Frontal cortex (tissue), 4 donors: ENCODE data around the gene EYS. TPM values are rescaled to one million over a fixed set of nuclear protein-coding genes. Genes with fewer than 3 reads are reported as not detected.
"Not testable (repeated sequence)": the region's sequence is repeated elsewhere in the genome, so short reads cannot be mapped to it uniquely, and the experiment has no call there.

Experiments used
- DNase-seq, 2 donors: peaks; one replicate each; pipeline ENCODE4 v3.0.0; 2012; ENCODE audit warnings: low spot score in 2 of 2
- FAIRE-seq: peaks from 2 replicates; lab custom pipeline; 2012; peaks lifted over from hg19 to GRCh38; lab: Jason Lieb, UNC
- total RNA-seq: library from RNA; depleted of rRNA; stranded (reverse); fragments of >200 nt; gene quantifications from one replicate; pipeline ENCODE4 v1.2.3, GENCODE V29; 2014
- donor health status: control.
- donor health status: control.
- donor health status: control.

The EYS gene
- total RNA-seq, 1 donor from 2014 or later, result 2.0 TPM

DNA sequence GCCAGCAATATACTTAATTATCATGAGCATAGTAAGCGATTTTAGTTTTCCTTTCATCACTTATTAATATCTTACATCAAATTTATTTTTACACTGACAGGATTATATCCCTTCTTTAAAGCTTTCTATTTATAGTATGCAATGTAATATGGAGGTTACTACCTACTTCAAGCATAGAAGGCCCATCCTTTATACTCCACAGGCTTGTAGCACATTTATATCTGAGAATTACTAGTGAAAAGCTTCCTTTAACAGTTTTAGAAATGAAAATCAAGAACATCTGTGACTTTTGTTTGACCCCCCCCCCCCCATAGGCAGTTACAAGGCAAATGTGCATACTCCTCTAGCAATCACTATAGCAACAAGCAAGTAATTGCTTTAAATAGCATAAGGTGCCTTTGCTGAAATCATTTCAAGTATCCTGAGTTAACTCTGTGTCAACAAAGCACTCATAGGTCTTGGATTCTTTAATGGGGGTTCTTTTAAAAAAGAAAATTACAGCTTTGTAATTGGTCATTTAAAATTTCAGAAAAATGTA is 1153.7 kb downstream of the EYS start:
- FAIRE-seq (no peak), DNase-seq (no peak)

DNA sequence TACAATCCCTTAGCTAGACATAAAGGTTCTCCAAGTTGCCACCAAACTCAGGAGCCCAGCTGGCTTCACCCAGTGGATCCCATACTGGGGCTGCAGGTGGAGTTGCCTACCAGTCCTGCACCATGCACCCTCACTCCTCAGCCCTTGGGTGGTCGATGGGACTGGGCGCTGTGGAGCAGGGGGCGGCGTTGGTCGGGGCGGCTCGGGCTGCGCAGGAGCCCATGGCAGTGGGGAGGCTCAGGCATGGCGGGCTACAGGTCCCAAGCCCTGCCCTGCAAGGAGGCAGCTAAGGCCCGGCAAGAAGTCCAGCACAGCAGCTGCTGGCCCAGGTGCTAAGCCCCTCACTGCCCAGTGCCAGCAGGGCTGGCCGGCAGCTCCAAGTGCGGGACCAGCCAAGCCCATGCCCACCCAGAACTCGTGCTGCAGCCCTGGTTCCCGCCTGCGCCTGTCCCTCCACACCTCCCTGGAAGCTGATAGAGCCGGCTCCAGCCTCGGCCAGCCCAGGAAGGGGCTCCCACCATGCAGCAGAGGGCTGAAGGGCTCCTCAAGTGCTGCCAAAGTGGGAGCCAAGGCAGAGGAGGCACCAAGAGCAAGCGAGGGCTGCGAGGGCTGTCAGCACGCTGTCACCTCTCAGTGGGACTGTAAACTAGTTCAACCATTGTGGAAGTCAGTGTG is 1159.3 kb downstream of the EYS start:
- DNase-seq, result no peak
- no peak for FAIRE-seq

DNA sequence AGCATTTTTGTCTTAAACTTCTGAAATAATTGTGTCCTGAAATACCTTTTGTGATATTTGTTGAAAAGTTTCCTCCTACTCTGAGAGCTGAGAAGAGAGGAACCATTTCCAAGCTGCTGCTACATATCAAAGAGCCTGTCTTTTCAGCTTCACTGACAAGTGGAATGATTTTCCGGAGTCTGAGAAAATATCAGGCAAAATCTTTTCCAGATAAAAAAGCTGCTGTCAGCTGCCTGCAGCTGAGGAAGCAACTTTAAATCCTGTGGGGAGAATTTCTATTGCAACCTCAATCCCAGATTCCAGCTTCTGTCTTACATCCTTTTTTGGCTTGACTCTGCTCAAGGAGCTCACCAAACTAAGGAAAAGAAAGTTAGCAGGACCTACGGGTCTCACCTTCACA is 1167.1 kb downstream of the EYS start:
- DNase-seq (no peak), FAIRE-seq (no peak)

DNA sequence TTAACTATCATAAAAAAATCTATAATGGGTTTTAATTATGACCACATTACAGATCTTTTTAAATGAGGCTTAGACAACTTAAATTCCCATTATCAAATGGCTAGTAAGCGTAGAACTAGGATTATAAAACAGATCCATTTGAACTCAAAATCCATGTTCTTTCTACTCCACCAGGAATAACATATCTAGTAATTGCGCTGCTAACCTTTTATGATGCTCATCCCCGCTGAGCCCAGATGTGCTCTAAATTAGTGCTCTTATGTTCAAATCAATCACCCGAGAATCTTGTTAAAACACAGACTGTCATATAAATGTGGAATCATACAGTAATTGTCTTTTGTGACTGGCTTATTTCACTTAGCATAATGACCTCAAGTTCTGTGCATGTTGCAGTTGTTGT is 1168.3 kb downstream of the EYS start:
- FAIRE-seq (no peak), DNase-seq (no peak)

DNA sequence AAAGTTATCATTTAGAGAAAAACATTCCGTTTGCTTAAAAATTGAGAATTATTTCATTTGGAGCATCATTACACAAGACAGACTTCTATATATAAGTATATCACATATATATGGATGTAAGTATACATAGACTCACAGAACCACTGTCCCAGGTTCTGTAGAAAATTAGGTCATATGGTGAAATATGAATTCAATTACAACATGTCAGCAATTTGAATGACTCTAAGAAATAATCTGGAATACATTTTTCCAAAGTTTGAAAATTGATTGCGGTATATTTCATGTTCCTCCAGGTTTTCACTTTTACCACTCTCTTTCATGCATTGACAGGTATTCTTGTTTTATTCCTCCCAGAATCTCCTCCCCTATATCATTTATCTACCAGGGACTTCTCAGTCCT is 1179.1 kb downstream of the EYS start:
- no peak for FAIRE-seq
- DNase-seq, result no peak

DNA sequence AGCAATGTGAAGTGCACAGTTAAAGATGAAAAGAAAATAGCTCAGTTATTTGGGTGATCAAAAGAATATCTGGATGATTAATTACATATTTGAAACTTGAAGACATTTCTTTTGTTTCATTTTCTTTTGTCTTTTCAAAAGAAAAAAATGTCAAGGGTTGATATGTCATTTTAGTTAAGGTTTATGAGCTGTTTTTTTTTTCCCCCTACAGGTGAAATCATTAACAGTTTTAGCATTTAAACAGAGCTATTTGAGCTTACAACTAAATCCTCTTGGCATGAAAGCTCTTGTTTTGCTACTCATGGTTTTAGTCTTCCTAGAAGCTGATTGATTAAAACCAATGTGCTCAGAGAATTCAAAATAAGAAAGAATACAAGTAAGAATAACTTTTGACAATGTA is 1184.2 kb downstream of the EYS start:
- FAIRE-seq (no peak), DNase-seq (no peak)

DNA sequence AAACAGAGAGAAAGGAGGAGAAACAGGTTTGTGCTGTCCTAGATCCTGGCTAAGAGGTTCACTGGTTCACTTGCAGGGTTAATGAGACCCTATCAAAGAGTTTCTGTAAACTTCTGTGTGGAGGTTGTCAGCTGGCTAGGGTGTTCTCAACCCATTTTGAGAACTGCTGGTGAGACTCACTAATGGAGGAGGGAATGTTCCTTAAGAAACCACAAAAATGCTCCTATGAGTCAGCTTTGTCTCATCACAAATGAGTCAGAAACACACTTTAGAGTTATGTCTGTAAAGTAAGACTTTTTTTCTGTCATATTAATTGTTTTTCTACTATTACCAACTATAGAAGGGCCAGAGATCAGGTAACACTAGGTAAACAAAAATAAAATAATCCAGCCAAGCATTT is 1187.0 kb downstream of the EYS start:
- FAIRE-seq (no peak), DNase-seq (no peak)

DNA sequence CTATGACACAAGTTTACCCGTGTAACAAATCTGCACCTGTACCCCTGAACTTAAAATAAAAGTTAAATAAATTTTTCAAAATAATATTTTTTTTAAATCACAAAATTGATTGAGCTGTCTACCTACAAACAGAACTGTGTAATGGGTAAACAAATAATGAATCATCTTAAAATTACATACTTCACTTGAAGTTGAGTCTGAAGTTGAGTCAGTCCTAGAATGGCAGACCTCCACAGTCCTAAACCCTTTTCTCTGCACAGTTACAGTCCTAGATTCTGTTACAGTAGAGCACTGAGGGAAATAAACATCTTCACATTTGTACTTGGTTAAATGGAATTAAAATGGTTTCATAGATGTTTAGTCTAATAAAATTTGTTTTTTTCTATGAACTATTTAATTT is 1190.6 kb downstream of the EYS start:
- FAIRE-seq (no peak), DNase-seq (no peak)

DNA sequence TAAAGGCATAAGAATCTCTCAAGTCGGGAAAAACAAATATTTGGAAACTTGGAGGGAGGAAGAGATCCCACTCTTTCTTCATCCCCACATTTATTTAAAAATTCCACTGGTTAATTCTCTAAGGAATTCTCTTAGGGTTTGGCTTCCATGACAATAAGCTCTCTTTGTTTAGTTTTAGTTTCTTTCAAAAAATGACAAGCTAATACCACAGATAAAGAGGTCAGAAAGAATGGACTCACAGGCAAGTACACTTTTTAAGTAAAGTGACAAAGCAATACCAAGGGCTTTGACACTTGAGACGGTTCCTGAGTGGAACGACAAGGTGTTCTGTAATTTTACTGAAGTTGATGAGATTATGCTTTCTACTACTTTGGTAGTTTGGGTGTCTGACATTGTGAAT is 1199.4 kb downstream of the EYS start:
- FAIRE-seq (no peak), DNase-seq (no peak)

DNA sequence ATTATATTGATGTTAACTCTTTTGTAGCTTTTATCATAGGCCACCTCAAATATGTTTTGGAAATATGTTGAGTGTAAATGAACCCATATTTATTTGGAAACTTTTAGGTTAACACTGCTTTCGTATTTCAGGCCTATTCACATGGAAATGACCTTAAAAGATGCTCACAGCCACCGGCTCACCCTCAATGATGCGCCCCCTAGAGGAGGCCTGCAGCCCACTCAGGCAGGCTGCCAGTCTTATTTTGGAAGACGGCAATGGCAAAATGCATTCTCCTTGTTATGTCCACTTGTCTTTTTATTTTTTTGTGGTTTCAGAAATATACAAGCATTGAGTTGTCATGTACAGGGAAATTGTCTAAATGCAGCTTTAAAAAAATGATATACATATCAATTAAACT is 1201.7 kb downstream of the EYS start:
- DNase-seq, result no peak

DNA sequence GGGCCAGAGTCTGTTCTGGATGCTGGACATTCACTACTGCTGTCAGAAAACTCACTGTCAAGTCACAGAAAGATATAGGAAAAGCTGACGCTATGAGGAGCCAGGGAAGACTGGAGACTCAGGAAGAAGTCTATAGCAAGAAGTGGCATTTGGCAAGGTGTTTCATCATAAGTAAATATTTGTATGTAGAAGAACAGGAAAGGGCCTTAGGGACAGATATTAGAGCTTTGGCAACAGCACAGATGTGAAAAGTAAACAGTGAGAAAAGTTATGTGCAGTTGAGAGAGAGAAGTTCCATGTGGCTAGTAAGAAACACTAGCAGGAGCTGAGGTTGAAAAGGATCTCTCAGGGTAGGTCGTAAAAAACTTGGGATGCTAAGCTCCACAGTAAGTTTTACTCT is 1202.5 kb downstream of the EYS start:
- DNase-seq, result no peak
- no peak for FAIRE-seq

More for the DNA sequence above, 1201.7 kb downstream of the EYS start:
- FAIRE-seq, result no peak

DNA sequence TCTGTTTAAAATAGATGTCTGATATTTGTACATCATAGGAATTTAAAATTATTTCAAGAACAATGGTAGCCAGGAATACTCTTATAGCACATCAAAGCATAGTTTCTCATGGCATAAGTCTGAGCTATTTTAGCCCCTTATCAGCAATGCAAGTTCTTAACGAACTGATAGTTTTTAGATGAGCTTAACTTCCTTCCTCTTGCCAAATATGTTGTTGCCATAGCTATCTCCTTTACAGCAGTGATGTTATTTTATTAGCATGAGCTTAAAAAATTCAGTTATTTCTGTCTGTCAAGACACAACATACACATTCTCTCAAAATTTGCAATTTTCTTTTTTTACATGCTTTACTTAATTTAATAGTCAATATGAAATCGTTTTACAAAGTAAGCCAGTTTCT is 1204.2 kb downstream of the EYS start:
- DNase-seq (no peak), FAIRE-seq (no peak)

DNA sequence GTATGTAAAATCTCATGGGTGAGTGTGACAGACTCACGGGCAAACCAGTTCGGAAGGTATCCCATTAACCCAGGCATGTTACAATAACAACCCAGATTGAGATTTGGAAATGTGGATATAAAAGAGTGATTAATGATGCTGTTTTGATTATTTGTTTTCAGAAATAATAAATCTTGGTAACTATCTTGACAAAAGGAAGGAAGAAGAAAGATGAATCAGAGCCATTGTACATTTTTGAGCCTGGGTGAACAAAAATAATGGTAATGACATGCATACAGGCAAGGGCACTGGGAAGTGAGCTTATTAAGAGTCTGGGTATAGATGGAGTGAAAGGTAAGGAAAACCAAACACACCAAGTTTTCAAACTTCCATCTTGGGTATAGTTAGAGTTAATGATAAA is 1209.4 kb downstream of the EYS start:
- no peak for FAIRE-seq
- DNase-seq, result no peak

DNA sequence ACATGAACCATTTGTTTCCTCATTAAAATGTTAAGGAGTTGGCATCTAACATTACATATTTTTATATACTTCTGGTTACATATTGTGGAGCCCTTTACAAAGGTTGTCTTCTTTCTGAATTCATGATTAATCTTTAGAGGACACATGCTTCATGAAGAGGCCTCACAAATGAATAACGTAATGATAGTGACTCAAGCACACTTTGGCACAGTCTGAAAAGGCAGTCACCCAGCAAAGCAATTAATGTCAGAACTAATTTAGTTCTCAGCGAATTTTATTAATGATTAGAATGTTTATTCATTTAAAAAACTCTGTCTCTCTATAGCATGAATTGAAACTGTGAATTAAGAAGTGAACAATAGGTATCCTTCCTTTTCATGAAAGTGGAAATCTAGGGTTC is 1217.3 kb downstream of the EYS start:
- FAIRE-seq (no peak), DNase-seq (no peak)

DNA sequence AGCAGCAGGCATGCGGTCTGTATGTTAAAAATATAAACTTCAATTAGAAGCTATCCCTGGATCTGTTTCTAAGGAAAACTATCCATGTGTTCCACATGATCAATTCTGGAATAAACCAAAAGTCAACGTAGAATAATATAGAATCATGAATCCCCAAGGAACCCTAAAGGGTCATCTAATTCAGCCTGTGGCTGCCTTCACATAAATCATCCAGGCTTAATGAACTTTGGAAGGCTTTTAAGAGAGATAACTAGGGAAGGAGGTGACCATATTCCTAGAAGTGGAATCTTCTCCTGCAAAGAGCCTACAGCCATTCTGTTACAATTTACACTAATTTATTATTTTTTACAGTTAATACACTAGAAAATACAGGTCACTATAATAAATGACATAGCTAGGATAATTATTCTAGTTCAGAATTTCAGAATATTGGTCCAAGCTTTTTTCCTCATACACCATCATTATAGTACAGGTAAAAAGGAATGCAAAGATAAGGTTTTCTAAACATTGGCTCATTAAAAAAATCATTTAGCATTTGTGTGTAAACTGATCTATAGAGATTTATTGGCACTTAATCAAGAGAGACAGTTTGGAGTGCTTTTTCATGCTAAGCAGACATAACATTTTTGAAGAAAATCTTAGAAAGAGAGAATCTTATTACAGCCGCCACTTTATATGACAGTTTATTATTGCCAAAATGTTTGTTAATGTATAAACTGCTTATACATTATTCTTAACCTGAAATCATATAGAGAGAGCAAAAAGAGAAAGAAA is 1220.3 kb downstream of the EYS start:
- FAIRE-seq, result no peak
- no peak for DNase-seq

DNA sequence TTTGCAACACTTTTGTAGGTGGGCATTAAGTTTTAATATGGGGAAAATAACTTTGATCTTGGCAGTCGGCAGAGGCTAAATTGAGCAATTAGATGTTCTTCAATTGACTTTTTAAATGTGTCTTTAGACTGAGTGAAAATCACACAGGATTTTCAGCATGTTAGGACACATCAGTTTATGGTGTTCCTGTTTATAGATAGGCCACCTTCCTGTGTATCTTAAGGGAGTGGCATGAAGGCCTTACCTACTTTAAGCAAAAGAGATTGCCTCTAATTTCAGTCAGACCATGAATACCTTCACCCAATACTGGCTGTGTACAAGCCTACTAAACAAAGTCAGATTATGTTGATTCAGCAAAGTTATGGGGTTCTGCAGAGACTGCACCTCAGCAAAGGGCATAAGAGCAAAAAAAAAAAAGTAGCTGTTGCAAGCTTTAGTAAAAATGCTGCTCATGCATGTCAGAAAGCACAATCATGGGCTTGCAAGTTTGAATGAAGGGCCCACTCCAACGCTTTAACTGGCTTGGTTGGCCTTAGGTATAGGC is 1223.0 kb downstream of the EYS start:
- FAIRE-seq, result no peak

DNA sequence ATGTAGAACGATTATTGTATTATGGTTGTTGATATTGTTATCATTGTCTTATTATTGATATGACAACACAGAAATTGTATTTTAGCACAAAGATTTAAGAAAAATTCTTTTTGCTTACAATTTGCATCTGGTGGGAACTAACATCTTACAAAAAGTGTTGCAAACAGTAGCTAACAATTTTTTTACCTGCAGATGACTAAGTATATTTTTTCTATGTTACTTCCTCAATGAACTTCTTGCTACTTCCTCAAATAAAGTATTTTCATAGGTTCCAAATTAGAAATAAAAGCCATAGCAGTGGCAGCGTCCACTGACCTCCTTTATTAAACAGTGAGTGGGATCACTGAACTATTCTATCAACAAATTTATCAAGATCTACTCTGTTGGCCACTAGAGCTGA is 1224.4 kb downstream of the EYS start:
- DNase-seq (no peak), FAIRE-seq (no peak)

More for the DNA sequence above, 1223.0 kb downstream of the EYS start:
- no peak for DNase-seq

DNA sequence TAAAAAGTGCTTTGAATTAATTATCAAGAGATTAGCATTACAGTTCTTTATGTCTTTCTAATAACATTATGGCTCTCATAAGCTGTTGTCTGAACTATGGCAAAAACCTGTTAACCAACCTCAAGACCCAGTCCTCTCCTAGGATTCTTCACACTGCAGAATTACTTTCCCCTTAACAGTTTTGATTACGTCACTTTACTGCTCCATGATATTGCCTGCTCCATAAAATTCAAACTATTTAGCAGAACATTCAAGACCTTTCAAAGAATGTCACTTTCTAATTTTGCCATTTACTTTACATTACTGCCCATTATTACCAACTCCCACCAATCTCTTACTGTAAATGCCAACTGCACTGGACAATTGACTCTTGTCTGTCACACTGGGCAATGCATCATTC is 1227.9 kb downstream of the EYS start:
- DNase-seq (no peak), FAIRE-seq (no peak)

DNA sequence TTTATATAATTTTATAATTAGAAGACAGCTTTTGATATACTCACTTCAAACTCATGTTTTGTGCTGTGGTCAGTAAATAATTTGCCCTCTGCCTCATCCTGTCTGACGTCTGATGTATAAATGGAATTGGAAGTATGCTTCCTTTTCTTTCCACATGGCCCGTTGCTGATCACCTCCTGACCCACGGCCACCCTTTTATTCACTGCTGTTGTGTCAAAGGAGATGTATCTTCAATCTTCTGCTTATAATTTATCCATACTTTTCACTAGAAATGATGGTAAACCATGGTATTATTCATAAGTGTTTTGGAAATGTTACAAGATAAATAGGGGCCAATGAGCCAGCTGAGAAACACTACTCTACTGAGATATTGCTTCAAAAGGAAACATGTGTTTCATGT is 1229.6 kb downstream of the EYS start:
- no peak for FAIRE-seq
- no peak for DNase-seq

DNA sequence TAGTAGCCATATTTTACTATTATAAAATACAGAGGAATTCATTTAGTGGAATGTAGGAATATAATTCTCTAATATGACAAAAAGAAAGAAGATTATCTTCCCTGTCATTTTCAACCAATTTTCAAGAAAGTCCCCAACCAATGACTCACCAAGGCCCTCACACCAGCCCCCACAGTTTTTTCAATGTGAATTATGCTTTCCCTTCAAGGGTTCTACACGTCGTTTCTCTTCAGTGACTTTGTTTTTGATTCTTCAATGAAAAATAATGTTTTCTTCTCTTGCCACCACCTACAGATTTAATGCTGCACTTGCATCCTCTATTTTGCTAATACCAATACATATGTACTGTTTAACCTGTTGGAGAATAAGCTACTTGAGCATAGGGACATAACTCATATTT is 1230.1 kb downstream of the EYS start:
- FAIRE-seq (no peak), DNase-seq (no peak)

DNA sequence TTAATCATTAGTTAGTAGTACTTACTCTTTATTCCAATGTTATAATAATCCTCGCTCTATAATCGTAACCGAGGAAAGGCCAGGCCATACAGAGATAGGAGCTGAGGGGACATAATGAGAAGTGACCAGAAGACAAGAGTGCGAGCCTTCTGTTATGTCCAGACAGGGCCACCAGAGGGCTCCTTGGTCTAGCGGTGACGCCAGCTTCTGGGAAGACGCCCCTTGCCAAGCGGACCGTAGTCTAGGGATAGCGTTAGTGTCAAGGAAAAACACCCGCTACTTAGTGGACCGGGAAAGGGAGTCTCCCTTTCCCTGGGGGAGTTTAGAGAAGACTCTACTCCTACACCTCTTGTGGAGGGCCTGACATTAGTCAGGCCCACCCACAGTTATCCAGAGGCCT is 1237.6 kb downstream of the EYS start:
- not testable (repeated sequence) for FAIRE-seq, DNase-seq
